ENCODE measurements around the gene NRDE2.

Gene NRDE2

DNA sequence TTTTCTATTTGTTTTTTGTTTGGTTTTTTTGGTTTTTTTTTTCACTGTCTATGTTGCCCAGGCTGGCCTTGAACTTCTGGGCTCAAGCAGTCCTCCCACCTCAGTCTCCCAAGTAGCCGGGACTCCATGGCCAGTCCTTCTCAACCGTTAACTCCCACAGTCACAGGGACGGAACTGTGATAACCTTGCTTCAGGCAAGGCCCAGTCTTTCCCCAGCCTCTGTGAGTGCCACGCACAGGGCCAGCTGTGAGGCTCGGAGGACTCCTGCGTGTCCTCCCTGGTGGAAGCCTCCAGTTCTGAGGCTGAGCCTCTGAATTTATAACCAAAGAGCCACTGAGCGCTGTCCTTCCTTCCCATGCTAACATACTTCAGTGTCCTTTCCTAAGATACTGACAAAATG lies 51.6 kb downstream of the NRDE2 start:
- Histone ChIP-seq H2AFZ (ENCODE audit: low read length, unreplicated experiment) (no peak overlapping the region), H3K36me3 (ENCODE audit: insufficient read depth, low read length) (no peaks in the 10 kb centered on the region), H3K27ac (ENCODE audit: low read depth, low read length) (no peak overlapping the region), H3K4me1 (ENCODE audit: control insufficient read depth, insufficient read depth, low read length, unreplicated experiment) (peaks cover 36% of the 10 kb centered on the region), H3K27me3 (ENCODE audit: insufficient read depth, low read length) (no peaks in the 10 kb centered on the region), H3K79me2 (ENCODE audit: control insufficient read depth, insufficient read depth, low read length, unreplicated experiment) (no peaks in the 10 kb centered on the region), H3K4me3 (ENCODE audit: low read depth, low read length) (no peak overlapping the region)

DNA sequence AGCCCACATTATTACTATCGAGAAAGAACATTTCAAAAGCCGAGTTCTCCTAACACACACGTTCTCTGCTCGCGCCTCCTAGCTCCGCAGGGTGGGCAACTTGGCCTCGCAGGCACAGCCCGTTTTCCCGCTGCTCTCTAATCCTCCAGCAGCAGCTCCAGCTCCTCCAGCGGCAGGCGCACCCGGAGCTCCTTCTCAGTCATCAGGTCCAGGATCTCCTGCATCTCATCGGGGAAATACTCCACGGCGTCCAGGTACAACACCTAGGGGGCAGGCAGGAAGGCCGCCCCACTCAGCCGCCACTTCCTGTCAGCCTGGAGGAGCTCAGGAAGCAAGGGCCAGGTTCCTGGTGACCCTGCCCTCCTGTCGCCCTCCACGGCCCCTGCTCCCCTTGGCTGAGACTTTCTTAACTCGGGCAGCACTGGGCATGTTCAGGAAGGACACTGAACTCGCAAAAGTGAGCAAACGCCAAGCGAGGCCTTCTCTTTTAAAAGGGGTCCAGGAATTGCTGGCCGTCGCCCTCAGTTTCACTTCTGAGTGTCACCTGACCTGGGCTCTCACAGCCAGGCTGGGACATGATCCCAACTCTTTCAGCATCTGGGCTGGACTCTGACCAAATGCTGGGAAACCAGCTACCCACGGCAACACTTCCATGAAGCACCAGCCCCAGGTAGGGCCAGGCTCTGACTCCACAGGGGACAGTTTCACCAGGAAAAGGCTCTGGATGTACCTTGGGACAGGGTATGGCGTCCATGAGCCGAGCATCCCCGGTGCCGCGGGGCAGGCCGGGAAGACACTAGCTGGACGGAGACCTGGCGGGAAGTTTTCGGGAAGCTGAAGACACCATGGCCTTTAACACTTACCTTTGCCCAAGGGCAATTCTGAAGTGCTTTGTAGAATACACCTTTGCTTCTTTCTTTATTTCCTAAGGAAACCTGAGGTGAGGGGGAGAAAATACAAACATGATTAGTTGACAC lies 53.3 kb downstream of the NRDE2 start:
- Histone ChIP-seq H3K79me2 (ENCODE audit: control insufficient read depth, insufficient read depth, low read length, unreplicated experiment) (no peaks in the 10 kb centered on the region), H3K27ac (ENCODE audit: low read depth, low read length) (no peak overlapping the region), H3K4me1 (ENCODE audit: control insufficient read depth, insufficient read depth, low read length, unreplicated experiment) (peaks cover 45% of the 10 kb centered on the region), H2AFZ (ENCODE audit: low read length, unreplicated experiment) (no peak overlapping the region), H3K27me3 (ENCODE audit: insufficient read depth, low read length) (no peaks in the 10 kb centered on the region), H3K36me3 (ENCODE audit: insufficient read depth, low read length) (no peaks in the 10 kb centered on the region), H3K4me3 (ENCODE audit: low read depth, low read length) (no peak overlapping the region)

DNA sequence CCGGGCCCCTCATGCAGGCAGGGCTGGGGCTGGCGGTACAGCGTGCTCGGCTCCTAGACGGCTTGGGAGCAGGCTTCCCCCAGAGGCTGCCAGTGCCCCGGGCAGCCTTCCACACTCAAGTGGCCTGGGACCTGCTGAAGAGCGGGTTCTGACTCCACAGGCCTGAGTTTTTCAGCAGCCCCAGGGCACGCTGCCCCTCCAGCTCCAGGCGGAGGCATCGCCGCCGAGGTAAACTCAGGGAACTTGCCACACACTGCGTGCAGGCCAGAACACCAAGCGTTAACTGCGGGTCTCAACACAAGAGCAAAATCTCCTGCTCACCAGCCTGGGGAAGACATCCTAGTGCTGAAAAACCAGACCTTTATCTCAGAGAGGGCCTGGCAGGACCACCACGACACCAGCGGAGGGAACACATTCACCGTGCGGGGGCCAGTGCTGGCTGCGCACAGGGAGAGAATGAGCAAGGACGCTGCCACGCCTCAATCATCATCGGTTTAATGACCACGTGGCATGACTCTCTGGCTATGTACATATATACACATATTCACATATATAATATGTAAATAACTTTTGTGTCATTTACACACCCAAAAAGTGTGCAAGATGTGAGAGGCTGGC lies 54.1 kb downstream of the NRDE2 start:
- no peaks in the 10 kb centered on the region for H3K27me3 ChIP-seq (ENCODE audit: insufficient read depth, low read length)
- H3K79me2 ChIP-seq (ENCODE audit: control insufficient read depth, insufficient read depth, low read length, unreplicated experiment) = no peaks in the 10 kb centered on the region
- peaks cover 45% of the 10 kb centered on the region for H3K4me1 ChIP-seq (ENCODE audit: control insufficient read depth, insufficient read depth, low read length, unreplicated experiment)
- H3K36me3 ChIP-seq (ENCODE audit: insufficient read depth, low read length) = 0 out of 2 replicates have a peak, but pooled peaks cover 4% of the 10 kb centered on the region
- H3K27ac ChIP-seq (ENCODE audit: low read depth, low read length) = no peak overlapping the region
- no peak overlapping the region for H2AFZ ChIP-seq (ENCODE audit: low read length, unreplicated experiment)
- H3K4me3 ChIP-seq (ENCODE audit: low read depth, low read length) = no peak overlapping the region

DNA sequence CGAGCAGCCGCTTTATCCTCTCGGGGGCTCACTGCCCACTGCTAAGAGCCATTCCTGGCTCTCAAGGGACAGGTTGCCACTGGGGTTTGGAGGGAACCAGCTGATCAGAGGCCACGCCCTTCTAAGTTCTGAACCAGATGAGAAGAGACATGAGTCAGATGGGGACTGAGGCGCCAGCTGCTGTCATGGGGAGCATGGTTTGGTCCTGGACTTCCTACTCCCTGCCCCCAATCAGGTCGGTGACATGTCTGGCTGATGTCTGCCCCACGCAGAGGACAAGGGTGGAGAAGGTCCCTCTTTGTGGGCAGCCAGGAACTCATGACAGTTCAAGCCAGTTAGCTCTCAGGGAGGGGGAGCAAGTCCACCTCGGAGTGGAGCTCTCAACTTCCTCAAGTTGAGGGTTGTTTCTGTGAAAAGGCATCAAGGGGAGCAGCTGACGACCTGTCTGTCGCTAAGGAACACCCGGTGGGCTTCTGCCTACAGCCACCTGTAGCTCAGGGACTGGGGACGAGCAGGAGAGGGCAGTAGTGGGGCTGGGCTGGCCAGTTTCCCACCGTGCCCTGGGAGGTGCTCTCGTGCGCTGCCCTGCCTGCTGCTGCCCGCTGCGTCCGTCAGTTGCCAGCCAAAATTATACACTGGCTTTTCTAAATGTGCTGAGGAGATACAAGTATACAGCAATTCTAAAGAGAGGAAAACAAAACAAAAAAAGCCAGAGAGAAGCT lies 54.9 kb downstream of the NRDE2 start:
- peak overlapping the region; percentile 81 for H3K27ac ChIP-seq (ENCODE audit: low read depth, low read length)
- no peaks in the 10 kb centered on the region for H3K79me2 ChIP-seq (ENCODE audit: control insufficient read depth, insufficient read depth, low read length, unreplicated experiment)
- H3K4me3 ChIP-seq (ENCODE audit: low read depth, low read length) = no peak overlapping the region
- peaks cover 38% of the 10 kb centered on the region for H3K4me1 ChIP-seq (ENCODE audit: control insufficient read depth, insufficient read depth, low read length, unreplicated experiment)
- no peaks in the 10 kb centered on the region for H3K27me3 ChIP-seq (ENCODE audit: insufficient read depth, low read length)
- H2AFZ ChIP-seq (ENCODE audit: low read length, unreplicated experiment) = no peak overlapping the region
- H3K36me3 ChIP-seq (ENCODE audit: insufficient read depth, low read length) = 0 out of 2 replicates have a peak, but pooled peaks cover 6% of the 10 kb centered on the region

DNA sequence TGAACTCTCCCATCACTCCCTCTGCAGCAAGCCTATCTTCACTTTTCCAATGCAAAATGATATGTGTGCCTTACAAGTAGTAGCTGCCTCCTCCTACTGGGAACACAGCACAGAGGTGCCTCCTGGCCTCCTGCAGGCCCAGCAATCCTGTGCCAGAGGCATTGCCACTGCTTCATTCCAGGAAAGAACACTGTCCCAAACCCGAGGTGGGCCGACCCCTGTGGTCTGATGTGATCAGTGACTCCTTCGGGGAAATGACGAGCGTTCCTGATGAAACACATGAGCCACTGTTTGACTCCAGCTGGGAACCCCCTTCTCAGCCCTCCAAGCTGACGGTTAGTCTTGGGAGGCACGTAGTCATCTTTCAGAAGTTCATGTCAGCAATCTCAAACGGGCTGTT lies 55.9 kb downstream of the NRDE2 start:
- Histone ChIP-seq H3K36me3 (ENCODE audit: insufficient read depth, low read length) (peaks cover 14% of the 10 kb centered on the region), H3K27ac (ENCODE audit: low read depth, low read length) (peak overlapping the region; percentile 81), H2AFZ (ENCODE audit: low read length, unreplicated experiment) (no peak overlapping the region), H3K79me2 (ENCODE audit: control insufficient read depth, insufficient read depth, low read length, unreplicated experiment) (no peaks in the 10 kb centered on the region), H3K27me3 (ENCODE audit: insufficient read depth, low read length) (no peaks in the 10 kb centered on the region), H3K4me3 (ENCODE audit: low read depth, low read length) (no peak overlapping the region), H3K4me1 (ENCODE audit: control insufficient read depth, insufficient read depth, low read length, unreplicated experiment) (peaks cover 28% of the 10 kb centered on the region)

DNA sequence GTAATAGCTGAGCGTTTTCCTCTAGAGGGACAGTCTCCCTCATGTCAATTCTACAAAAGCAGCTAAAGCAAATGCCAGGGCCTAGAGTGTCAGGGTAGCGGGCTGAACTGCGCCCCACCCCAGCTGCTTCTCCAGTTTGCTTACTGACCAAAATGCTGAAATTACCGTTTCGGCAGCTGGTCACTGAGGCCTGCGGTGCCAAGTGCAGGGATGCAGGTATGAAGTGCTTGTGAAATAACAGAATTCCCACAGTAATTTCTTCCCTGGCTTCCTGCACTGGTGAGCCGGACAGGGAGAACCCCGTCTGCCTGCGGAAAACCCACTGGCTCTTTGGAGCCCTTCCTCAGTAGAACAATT lies 56.3 kb downstream of the NRDE2 start:
- H3K79me2 ChIP-seq (ENCODE audit: control insufficient read depth, insufficient read depth, low read length, unreplicated experiment) = no peaks in the 10 kb centered on the region
- H3K4me3 ChIP-seq (ENCODE audit: low read depth, low read length) = no peak overlapping the region
- H3K27ac ChIP-seq (ENCODE audit: low read depth, low read length) = peak overlapping the region; percentile 81

DNA sequence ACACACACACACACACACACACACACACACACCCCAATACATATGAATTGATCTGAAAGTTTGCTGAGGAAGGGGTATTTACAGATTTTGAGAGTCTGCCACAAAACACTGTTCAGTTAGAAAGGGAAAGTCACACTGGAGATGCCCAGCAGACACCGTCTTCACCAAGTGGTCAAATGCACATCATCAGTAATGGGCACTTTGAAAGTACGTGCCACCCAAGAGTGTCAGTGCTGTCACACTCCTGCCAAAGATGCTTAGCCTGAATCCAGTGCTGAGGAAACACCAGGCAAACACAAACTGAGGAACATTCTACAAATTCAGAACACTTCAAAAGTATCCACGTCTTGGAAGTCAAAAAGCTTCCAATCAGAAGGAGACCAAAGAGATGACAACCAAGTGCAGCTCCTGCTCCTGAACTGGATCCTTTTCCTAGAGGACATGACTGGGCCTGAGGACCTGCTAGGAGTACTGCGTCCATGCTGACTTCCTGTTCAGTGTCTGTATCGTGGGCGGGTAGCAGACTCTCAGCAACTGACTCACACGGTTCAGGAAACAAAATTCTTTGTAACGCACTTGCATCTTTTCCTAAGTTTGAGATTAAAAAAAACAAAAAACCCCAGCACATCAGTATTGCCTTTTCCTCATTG lies 56.8 kb downstream of the NRDE2 start:
- Histone ChIP-seq H3K36me3 (ENCODE audit: insufficient read depth, low read length) (peaks cover 22% of the 10 kb centered on the region), H3K79me2 (ENCODE audit: control insufficient read depth, insufficient read depth, low read length, unreplicated experiment) (no peaks in the 10 kb centered on the region), H3K4me3 (ENCODE audit: low read depth, low read length) (no peak overlapping the region), H3K4me1 (ENCODE audit: control insufficient read depth, insufficient read depth, low read length, unreplicated experiment) (peaks cover 25% of the 10 kb centered on the region), H2AFZ (ENCODE audit: low read length, unreplicated experiment) (no peak overlapping the region), H3K27me3 (ENCODE audit: insufficient read depth, low read length) (no peaks in the 10 kb centered on the region), H3K27ac (ENCODE audit: low read depth, low read length) (peak overlapping the region; percentile 81)

More for the DNA sequence above, 56.3 kb downstream of the NRDE2 start:
- no peak overlapping the region for H2AFZ ChIP-seq (ENCODE audit: low read length, unreplicated experiment)
- H3K27me3 ChIP-seq (ENCODE audit: insufficient read depth, low read length) = no peaks in the 10 kb centered on the region
- H3K36me3 ChIP-seq (ENCODE audit: insufficient read depth, low read length) = peaks cover 18% of the 10 kb centered on the region
- H3K4me1 ChIP-seq (ENCODE audit: control insufficient read depth, insufficient read depth, low read length, unreplicated experiment) = peaks cover 25% of the 10 kb centered on the region

DNA sequence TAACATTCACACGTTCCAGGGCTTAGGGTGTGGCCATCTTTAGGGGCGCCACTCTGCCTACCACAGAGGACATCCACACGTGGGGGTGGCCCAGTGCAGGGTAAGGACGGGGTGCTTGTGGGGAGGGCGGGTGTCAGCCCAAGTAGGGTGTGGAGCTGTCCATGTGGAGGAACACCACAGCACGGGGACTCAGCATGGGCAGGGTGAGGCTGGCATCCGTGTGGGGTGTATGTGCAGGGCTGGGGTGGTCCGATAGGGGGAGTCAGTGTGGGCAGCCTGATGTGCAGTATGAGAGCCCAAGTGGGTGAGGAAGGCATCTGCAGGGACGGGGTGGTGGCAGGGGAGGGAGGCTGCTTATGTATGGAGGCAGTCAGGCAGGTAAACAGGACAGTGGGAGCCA lies 57.7 kb downstream of the NRDE2 start:
- H3K36me3 ChIP-seq (ENCODE audit: insufficient read depth, low read length) = peaks cover 27% of the 10 kb centered on the region
- H3K4me1 ChIP-seq (ENCODE audit: control insufficient read depth, insufficient read depth, low read length, unreplicated experiment) = peaks cover 25% of the 10 kb centered on the region
- H3K79me2 ChIP-seq (ENCODE audit: control insufficient read depth, insufficient read depth, low read length, unreplicated experiment) = no peaks in the 10 kb centered on the region
- no peak overlapping the region for H2AFZ ChIP-seq (ENCODE audit: low read length, unreplicated experiment)
- H3K27ac ChIP-seq (ENCODE audit: low read depth, low read length) = peak overlapping the region; percentile 81
- no peak overlapping the region for H3K4me3 ChIP-seq (ENCODE audit: low read depth, low read length)
- no peaks in the 10 kb centered on the region for H3K27me3 ChIP-seq (ENCODE audit: insufficient read depth, low read length)

DNA sequence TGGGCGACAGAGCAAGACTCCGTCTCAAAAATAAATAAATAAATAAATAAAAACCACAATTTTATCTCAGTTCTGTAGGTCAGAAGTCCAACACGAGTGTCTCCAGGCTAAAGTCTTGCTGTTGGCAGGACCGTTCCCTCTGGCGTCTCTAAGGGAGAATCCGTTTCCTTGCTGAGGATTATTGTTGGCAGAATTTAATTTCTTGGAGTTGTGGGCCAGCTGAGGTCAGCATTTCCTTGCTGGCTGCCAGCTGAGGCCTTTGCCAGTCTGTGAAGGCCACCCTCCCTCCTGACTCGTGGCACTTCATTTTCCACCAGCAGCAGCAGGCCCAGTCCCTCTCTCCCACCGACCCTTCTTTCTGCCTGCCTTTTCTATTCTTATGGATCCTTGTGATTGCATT lies 58.2 kb downstream of the NRDE2 start:
- H3K27me3 ChIP-seq (ENCODE audit: insufficient read depth, low read length) = no peaks in the 10 kb centered on the region
- no peaks in the 10 kb centered on the region for H3K79me2 ChIP-seq (ENCODE audit: control insufficient read depth, insufficient read depth, low read length, unreplicated experiment)
- H3K36me3 ChIP-seq (ENCODE audit: insufficient read depth, low read length) = peaks cover 29% of the 10 kb centered on the region
- 0 out of 2 replicates have a peak overlapping the region, but pooled peaks have one; percentile 81 for H3K27ac ChIP-seq (ENCODE audit: low read depth, low read length)
- peaks cover 25% of the 10 kb centered on the region for H3K4me1 ChIP-seq (ENCODE audit: control insufficient read depth, insufficient read depth, low read length, unreplicated experiment)
- no peak overlapping the region for H3K4me3 ChIP-seq (ENCODE audit: low read depth, low read length)
- H2AFZ ChIP-seq (ENCODE audit: low read length, unreplicated experiment) = no peak overlapping the region

DNA sequence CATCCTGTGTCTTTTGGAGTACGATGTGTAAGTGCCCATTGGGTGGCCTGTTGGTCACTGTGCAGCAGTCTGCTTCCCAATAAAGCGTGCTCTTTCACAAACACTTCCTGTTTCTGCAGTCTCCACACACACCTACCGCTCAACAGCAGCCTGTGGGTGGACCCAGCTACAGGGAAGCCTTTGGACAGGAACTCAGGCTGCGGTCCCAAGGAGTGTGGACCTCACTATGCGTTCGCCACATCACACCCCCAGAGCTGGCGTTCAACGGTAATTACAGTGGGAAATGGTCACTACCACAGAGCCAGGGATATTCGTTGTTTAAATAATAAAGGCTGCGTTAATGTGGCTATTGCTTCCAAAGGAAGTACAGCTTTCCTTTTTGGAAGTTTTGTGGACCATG lies 59.2 kb downstream of the NRDE2 start:
- Histone ChIP-seq H3K36me3 (ENCODE audit: insufficient read depth, low read length) (peaks cover 33% of the 10 kb centered on the region), H3K27ac (ENCODE audit: low read depth, low read length) (no peak overlapping the region), H2AFZ (ENCODE audit: low read length, unreplicated experiment) (no peak overlapping the region), H3K4me3 (ENCODE audit: low read depth, low read length) (no peak overlapping the region), H3K4me1 (ENCODE audit: control insufficient read depth, insufficient read depth, low read length, unreplicated experiment) (peaks cover 25% of the 10 kb centered on the region), H3K79me2 (ENCODE audit: control insufficient read depth, insufficient read depth, low read length, unreplicated experiment) (no peaks in the 10 kb centered on the region), H3K27me3 (ENCODE audit: insufficient read depth, low read length) (no peaks in the 10 kb centered on the region)
